ACC112 (cell line): Measurements from ENCODE around the gene CNPY1.

ENCODE experiments used
- H2AFZ ChIP-seq: fragments of 200-600 bp; sonication (generic); one replicate; pipeline ENCODE4 v1.6.0; 2017; ENCODE audit warnings: antibody characterized with exemption, low read length; ENCODE audit not compliant: unreplicated experiment
- H3K27ac ChIP-seq: fragments of 200-600 bp; sonication (generic); 2 replicates; pipeline ENCODE4 v1.5.1; 2014; ENCODE audit warnings: low read depth, mild to moderate bottlenecking, antibody characterized with exemption, low read length, moderate library complexity
- H3K27me3 ChIP-seq: fragments of 200-600 bp; sonication (generic); 2 replicates; pipeline ENCODE4 v1.6.1; 2014; ENCODE audit warnings: mild to moderate bottlenecking, antibody characterized with exemption, low read length, moderate library complexity, mixed read lengths; ENCODE audit not compliant: insufficient read depth
- H3K36me3 ChIP-seq: fragments of 200-600 bp; sonication (generic); 2 replicates; pipeline ENCODE4 v1.6.1; 2016; ENCODE audit warnings: mild to moderate bottlenecking, antibody characterized with exemption, low read length, moderate library complexity, mixed read lengths; ENCODE audit not compliant: insufficient read depth
- H3K4me1 ChIP-seq: fragments of 200-600 bp; sonication (generic); one replicate; pipeline ENCODE4 v1.6.1; 2016; ENCODE audit warnings: low read length, mixed read lengths; ENCODE audit not compliant: insufficient read depth, unreplicated experiment, control insufficient read depth
- H3K4me3 ChIP-seq: fragments of 200-600 bp; sonication (generic); 2 replicates; pipeline ENCODE4 v1.5.1; 2014; ENCODE audit warnings: mild to moderate bottlenecking, low read depth, low read length
- H3K79me2 ChIP-seq: fragments of 200-600 bp; sonication (generic); one replicate; pipeline ENCODE4 v1.6.0; 2016; ENCODE audit warnings: low read length; ENCODE audit not compliant: control insufficient read depth, unreplicated experiment, insufficient read depth

CNPY1 gene

DNA sequence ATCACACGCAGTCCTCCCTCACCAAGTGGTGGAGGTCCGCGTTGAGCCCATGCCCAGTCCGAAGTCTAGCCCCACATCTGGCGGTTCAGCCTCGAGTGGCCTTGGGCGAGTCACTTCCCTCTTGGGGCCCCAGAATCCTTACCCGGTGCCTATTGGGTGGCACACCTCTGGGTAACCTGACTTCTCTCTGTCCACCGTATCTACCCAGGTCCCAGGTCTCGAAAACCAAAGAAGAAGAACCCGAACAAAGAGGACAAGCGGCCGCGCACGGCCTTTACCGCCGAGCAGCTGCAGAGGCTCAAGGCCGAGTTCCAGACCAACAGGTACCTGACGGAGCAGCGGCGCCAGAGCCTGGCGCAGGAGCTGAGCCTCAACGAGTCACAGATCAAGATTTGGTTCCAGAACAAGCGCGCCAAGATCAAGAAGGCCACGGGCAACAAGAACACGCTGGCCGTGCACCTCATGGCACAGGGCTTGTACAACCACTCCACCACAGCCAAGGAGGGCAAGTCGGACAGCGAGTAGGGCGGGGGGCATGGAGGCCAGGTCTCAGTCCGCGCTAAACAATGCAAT lies 84.1 kb downstream of the CNPY1 start:
- H2AFZ ChIP-seq, result no peak overlapping the region
- H3K27ac ChIP-seq, result no peak overlapping the region
- H3K4me1 ChIP-seq, result no peaks in the 10 kb centered on the region
- peaks cover 96% of the 10 kb centered on the region for H3K27me3 ChIP-seq
- H3K4me3 ChIP-seq, result no peak overlapping the region
- H3K36me3 ChIP-seq, result no peaks in the 10 kb centered on the region
- no peaks in the 10 kb centered on the region for H3K79me2 ChIP-seq

DNA sequence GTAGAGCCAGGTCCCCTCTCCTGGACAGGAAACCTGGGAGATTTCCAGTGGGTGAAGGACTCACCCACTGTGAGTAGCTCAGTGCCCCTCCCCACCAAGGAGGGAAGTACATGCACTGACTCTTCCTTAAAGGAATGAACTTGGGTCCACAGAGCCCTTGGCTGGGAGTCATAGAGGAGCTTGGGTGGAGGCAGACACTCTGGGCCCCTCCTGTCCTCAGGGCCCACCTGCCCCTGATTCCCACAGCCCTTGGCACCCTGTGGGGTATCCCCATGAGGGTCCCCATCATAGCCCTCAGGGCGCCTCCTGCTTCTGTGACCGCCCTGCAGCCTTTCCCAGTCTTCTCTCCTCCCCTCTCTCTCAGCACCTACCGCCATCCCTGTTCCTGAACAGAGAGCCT lies 84.7 kb downstream of the CNPY1 start:
- Histone ChIP-seq H2AFZ (no peak overlapping the region), H3K79me2 (no peaks in the 10 kb centered on the region), H3K36me3 (no peaks in the 10 kb centered on the region), H3K4me3 (no peak overlapping the region), H3K27me3 (peaks cover 96% of the 10 kb centered on the region), H3K4me1 (no peaks in the 10 kb centered on the region), H3K27ac (no peak overlapping the region)

DNA sequence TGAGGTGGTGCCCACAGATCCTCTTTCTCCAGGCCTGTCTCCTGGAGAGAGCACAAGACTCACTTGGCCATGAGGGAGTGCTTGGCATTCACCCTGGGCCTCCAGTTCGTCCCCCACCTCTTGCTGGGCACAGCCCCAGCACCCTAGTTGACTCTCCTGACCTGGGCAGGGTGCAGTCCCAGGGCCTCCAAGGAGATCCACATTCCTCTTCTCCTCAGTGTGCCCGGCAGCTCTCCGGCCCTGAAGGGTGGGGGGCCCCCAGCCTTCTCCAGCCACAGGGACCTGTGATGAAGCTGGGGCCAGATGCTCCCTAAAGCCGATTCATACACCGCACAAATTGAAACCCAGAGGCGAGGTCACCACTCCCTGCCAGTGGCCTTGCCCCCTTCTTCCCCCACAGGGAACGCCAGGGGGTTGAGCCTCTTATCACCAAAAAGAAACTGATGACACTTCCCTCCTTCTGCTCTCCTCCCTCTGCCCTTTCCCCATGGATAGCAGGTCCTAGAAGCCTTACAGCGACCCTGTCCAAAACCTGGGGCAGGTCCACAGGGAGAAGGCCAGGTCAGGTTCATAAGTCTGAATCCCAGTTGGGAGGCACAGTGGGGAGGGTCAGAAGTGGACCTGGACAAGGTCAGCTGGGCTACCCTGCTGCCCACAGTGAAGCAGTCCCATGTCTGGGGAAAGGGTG lies 85.3 kb downstream of the CNPY1 start:
- Histone ChIP-seq H3K27ac (no peak overlapping the region), H3K4me1 (no peaks in the 10 kb centered on the region), H3K36me3 (no peaks in the 10 kb centered on the region), H3K4me3 (no peak overlapping the region), H3K79me2 (no peaks in the 10 kb centered on the region), H2AFZ (no peak overlapping the region), H3K27me3 (peaks cover 96% of the 10 kb centered on the region)

DNA sequence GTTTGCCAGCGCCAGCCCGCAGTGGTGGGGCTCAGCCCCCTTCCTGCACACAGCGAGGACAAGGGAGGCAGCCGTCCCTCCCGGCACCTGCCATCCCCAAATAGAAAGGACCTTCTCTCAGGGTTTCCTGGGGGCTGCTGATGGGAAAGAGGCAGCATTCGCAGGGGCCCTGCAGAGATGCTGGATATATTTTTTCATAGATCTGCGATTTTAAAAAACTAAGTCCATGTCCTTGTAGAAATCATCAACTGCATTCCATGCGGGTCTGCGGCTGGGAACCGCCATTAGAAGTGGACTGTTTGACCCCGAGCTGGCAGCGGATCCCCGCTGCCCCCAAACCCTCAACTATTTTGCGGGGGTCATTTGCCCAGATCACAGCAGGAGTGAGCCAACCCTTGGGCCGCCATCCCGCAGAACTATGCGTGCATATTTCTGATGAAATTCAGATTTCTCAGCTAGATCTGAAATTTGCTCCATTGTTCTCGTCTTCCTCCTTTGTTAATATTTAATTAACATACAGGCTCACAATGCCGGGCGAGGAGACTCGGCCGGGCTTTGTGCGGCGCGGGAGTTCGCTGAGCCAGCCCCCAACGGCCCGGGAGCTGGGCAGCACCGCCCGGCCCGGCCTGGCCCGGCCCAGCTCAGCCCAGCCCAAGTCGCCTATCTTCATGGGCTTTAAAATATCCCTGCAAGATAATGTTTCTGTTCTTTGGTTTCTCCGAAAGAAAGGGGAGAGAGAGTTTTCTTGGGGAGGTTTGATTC lies 86.5 kb downstream of the CNPY1 start:
- H2AFZ ChIP-seq, result no peak overlapping the region
- H3K27ac ChIP-seq, result no peak overlapping the region
- no peak overlapping the region for H3K4me3 ChIP-seq
- no peaks in the 10 kb centered on the region for H3K79me2 ChIP-seq
- peaks cover 96% of the 10 kb centered on the region for H3K27me3 ChIP-seq
- no peaks in the 10 kb centered on the region for H3K4me1 ChIP-seq
- no peaks in the 10 kb centered on the region for H3K36me3 ChIP-seq

- Histone ChIP-seq H3K4me1 (no peaks in the 10 kb centered on the region), H3K79me2 (no peaks in the 10 kb centered on the region), H3K27ac (no peak overlapping the region), H2AFZ (no peak overlapping the region), H3K4me3 (no peak overlapping the region), H3K27me3 (peaks cover 96% of the 10 kb centered on the region), H3K36me3 (no peaks in the 10 kb centered on the region)
Measured at GRCh38 chr7:155458878-155459699, 87.3 kb downstream of the CNPY1 start.

- peak within 1 kb of the TSS; percentile 73 for H3K4me3 ChIP-seq
- no peaks in the 10 kb centered on the region for H3K4me1 ChIP-seq
- H3K36me3 ChIP-seq, result no peaks in the 10 kb centered on the region
- H3K79me2 ChIP-seq, result no peaks in the 10 kb centered on the region
- peak within 1 kb of the TSS; percentile 23 for H2AFZ ChIP-seq
- peaks cover 96% of the 10 kb centered on the region for H3K27me3 ChIP-seq
- H3K27ac ChIP-seq, result no peak within 1 kb of the TSS
Measured at GRCh38 chr7:155458111-155458877, 88.1 kb downstream of the CNPY1 start, which contains the start of gene EN2. TSS of gene EN2 (plus strand) at chr7:155458129. CDS start at chr7:155458378, 249 bp downstream.

DNA sequence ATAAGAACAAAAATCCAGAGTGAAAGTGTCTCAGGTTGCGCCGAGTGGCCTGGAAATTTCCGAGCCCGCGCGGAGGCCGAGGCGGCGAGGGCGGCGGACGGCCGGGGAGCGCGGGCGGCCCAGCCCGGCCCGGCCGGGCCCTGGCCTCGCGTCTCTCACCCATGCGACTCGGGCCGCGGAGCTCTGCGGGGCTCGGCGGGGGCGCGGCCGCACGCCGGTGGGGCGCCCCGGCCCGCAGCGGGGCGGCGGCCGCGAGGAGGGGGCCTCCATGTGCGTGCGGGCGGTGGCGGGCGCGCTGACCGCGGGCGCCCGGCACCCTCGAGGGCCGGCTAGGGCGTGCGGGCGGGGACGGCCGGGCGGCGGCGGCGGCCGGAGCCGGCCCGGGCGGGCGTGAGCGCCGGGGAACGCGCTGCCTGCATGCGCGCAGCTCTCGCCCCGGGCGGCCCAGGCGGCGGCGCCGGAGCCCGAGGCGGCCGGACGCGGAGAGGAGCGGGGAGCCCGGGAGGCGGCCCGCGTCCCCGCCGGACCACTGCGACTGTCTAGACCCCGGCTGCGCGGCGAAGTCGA lies 88.7 kb downstream of the CNPY1 start:
- Histone ChIP-seq H3K27ac (no peak overlapping the region), H3K79me2 (no peaks in the 10 kb centered on the region), H3K4me1 (no peaks in the 10 kb centered on the region), H3K4me3 (peak overlapping the region; percentile 73), H2AFZ (no peak overlapping the region), H3K36me3 (no peaks in the 10 kb centered on the region), H3K27me3 (peaks cover 96% of the 10 kb centered on the region)

DNA sequence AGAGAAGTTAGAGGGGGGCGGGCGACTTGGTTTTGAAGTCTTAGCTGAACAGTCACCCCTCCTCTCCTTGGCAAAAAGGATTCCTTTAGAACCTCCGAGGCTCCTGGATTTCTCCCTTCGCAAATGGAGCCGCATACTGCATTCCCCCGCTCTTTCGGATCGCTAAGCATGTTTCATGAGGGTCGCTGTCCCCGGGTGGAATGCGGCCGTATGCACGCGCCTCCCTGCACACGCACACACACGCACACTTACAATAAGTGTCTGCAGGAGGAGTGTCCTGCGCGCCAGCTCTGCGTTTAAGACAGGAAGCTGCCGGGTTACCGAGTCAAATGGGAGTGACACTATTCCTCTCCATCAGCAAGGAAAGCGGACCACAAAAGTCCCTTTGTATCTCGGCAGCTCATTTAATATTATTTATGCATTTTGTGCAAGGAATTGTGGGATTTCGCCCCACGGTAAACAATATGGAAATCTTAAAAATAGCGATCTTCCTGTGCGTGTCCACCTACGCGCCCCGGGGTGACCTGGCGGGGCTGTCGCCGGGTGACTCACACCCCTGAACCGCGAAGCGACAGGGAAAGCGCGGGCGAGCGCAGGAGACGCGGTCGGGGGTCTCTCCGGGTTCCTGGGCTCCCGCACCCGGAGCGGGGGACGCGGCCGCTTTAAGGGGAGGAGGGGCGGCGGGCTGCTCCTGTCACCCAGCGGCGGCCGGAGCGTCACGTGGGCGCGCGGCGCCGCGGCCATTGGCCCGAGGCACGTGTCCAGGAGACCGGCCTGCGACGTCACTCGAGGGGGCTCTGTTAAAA lies 89.4 kb downstream of the CNPY1 start:
- Histone ChIP-seq H3K4me1 (no peaks in the 10 kb centered on the region), H3K27me3 (peaks cover 96% of the 10 kb centered on the region), H3K79me2 (no peaks in the 10 kb centered on the region), H3K27ac (no peak overlapping the region), H2AFZ (peak overlapping the region; percentile 23), H3K36me3 (no peaks in the 10 kb centered on the region), H3K4me3 (peak overlapping the region; percentile 73)
